ENCODE data around the gene TMEM255B.

The TMEM255B gene

DNA sequence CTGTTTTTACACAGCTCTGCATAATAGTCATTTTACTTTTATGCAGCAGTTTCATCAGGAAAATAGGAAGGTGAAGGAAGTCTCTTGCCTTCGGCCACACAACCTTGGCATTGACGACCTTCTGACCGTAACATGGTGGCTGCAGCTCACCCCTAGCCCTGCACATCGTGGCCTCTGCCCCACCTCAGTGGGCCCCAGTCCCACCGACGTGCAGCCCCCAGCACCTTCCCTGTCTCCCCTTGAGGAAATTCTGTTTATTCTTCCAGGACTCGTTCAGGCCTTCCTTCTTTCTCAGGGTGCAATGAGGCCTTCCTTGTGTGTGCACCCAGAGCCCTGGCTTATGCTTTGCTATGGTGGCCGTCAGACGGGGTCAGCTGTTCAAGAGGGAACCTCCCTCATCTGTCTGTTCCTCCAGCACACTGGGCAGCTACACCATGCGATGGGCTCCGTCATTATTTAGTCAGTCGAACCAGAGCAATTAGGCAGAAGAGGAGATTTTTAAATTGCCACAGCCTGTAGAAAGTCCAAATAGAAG is 33.3 kb downstream of the TMEM255B start:
- Histone ChIP-seq H3K27me3 (replicated peaks; ENCODE audit: insufficient read depth, low read length) (no peaks in the 10 kb centered on the region), H3K4me1 (ENCODE audit: low read length) (no peaks in the 10 kb centered on the region), H3K27ac (ENCODE audit: low read length) (no peak overlapping the region), H3K79me2 (ENCODE audit: low read length) (no peaks in the 10 kb centered on the region), H3K36me3 (replicated peaks; ENCODE audit: insufficient read depth, low read length) (no peaks in the 10 kb centered on the region), H3K9me2 (replicated peaks; ENCODE audit: insufficient read depth, low read length) (no peaks in the 10 kb centered on the region), H2AFZ (ENCODE audit: low read length) (no peak overlapping the region), H3K4me2 (ENCODE audit: low read depth, low read length) (no peak overlapping the region), H3K9me3 (replicated peaks; ENCODE audit: insufficient read depth, low read length) (no peaks in the 10 kb centered on the region), H4K20me1 (ENCODE audit: insufficient read depth, low read length) (no peaks in the 10 kb centered on the region), H3K4me3 (ENCODE audit: low read length) (no peak overlapping the region), H3F3A (ENCODE audit: insufficient read depth, low read length) (no peaks in the 10 kb centered on the region), H3K9ac (ENCODE audit: low read length) (no peak overlapping the region)
- TF ChIP-seq, protein P1, sequence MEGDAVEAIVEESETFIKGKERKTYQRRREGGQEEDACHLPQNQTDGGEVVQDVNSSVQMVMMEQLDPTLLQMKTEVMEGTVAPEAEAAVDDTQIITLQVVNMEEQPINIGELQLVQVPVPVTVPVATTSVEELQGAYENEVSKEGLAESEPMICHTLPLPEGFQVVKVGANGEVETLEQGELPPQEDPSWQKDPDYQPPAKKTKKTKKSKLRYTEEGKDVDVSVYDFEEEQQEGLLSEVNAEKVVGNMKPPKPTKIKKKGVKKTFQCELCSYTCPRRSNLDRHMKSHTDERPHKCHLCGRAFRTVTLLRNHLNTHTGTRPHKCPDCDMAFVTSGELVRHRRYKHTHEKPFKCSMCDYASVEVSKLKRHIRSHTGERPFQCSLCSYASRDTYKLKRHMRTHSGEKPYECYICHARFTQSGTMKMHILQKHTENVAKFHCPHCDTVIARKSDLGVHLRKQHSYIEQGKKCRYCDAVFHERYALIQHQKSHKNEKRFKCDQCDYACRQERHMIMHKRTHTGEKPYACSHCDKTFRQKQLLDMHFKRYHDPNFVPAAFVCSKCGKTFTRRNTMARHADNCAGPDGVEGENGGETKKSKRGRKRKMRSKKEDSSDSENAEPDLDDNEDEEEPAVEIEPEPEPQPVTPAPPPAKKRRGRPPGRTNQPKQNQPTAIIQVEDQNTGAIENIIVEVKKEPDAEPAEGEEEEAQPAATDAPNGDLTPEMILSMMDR (IDR thresholded peaks at IDR 0.05; ENCODE audit: low read length), result no peak
- no peak for TF ChIP-seq EZH2 (optimal IDR thresholded peaks at IDR 0.05; ENCODE audit: low read depth, low read length)
- no peak for TF ChIP-seq EZH2phosphoT487 (IDR thresholded peaks at IDR 0.05; ENCODE audit: low read length)
- no peak for DNase-seq

DNA sequence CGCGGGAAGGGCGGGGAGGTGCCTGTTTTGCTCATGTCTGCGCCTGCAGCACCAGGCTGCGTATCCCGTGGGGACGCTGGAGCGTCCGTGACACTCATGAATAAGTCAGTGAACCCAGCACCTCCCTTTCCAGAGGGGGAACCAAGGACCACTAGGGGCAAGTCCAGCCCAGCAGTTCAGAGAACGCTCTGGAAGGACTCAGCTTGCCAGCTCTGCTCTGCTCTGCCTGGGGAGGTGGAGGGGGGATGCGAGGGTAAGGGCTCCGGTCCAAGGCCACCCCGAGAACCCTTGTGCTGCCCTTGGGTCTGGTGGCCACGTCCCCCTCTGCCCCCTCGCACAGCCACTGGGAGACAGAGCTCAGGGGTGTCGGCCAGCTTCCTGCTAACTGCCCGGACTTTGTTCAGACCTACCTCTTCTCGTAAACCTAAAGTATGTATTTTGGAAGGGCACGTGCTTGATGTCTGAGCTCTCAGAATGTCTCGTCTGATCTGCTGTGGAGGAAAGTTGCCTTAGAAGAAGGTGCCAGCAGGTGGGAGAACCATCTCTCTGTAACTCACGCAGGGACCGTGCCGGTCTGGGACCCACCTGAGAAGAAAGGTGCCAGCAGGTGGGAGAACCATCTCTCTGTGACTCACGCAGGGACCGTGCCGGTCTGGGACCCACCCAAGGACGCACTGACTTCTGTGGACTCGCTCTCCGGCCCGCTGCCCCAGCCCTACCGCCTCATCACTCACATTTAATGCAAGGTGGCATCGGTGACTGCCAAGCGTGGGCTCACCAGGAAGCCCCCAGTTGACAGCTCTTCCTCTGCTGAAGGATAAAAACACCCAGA is 34.1 kb downstream of the TMEM255B start:
- no peak overlapping the region for H2AFZ ChIP-seq (ENCODE audit: low read length)
- H3K79me2 ChIP-seq (ENCODE audit: low read length), result no peaks in the 10 kb centered on the region
- no peaks in the 10 kb centered on the region for H3K9me3 ChIP-seq (replicated peaks; ENCODE audit: insufficient read depth, low read length)
- no peak overlapping the region for H3K27ac ChIP-seq (ENCODE audit: low read length)
- H3K27me3 ChIP-seq (replicated peaks; ENCODE audit: insufficient read depth, low read length), result no peaks in the 10 kb centered on the region
- no peaks in the 10 kb centered on the region for H3K9me2 ChIP-seq (replicated peaks; ENCODE audit: insufficient read depth, low read length)
- no peaks in the 10 kb centered on the region for H3K4me1 ChIP-seq (ENCODE audit: low read length)
- no peaks in the 10 kb centered on the region for H4K20me1 ChIP-seq (ENCODE audit: insufficient read depth, low read length)
- no peak overlapping the region for H3K9ac ChIP-seq (ENCODE audit: low read length)
- DNase-seq, result no peak
- TF ChIP-seq EZH2 (optimal IDR thresholded peaks at IDR 0.05; ENCODE audit: low read depth, low read length), result no peak
- TF ChIP-seq EZH2phosphoT487 (IDR thresholded peaks at IDR 0.05; ENCODE audit: low read length), result no peak
- TF ChIP-seq, protein P1 (IDR thresholded peaks at IDR 0.05; ENCODE audit: low read length), result no peak
- no peak overlapping the region for H3K4me2 ChIP-seq (ENCODE audit: low read depth, low read length)
- H3F3A ChIP-seq (ENCODE audit: insufficient read depth, low read length), result no peaks in the 10 kb centered on the region
- no peak overlapping the region for H3K4me3 ChIP-seq (ENCODE audit: low read length)
- H3K36me3 ChIP-seq (replicated peaks; ENCODE audit: insufficient read depth, low read length), result no peaks in the 10 kb centered on the region

DNA sequence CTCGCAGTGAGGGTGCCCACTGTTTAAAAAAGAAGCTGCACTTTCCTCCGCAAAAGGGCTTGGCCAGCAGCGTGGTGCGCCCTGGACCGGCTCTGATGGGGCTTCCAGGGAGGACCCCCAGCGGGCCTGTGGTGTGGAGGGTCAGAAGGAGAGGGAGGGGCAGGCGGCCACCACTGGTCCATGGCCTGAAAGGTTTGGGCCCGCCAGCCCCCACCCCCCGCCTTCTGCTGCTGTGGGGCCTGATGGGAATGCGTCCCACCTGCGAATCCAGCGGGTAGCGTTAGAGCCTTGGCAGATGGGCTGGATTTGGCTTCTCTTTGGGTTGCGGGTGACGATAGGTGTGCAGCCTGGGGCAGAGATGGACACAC is 34.7 kb downstream of the TMEM255B start:
- no peak overlapping the region for H3K27ac ChIP-seq (ENCODE audit: low read length)

More for the DNA sequence above, 34.7 kb downstream of the TMEM255B start:
- no peaks in the 10 kb centered on the region for H3K36me3 ChIP-seq (replicated peaks; ENCODE audit: insufficient read depth, low read length)
- no peak for DNase-seq
- H3K9me2 ChIP-seq (replicated peaks; ENCODE audit: insufficient read depth, low read length), result no peaks in the 10 kb centered on the region
- H3K9me3 ChIP-seq (replicated peaks; ENCODE audit: insufficient read depth, low read length), result no peaks in the 10 kb centered on the region
- H3K4me2 ChIP-seq (ENCODE audit: low read depth, low read length), result no peak overlapping the region
- no peaks in the 10 kb centered on the region for H3F3A ChIP-seq (ENCODE audit: insufficient read depth, low read length)
- no peak for TF ChIP-seq EZH2phosphoT487 (IDR thresholded peaks at IDR 0.05; ENCODE audit: low read length)
- TF ChIP-seq, protein P1 (IDR thresholded peaks at IDR 0.05; ENCODE audit: low read length), result no peak
- no peak for TF ChIP-seq EZH2 (optimal IDR thresholded peaks at IDR 0.05; ENCODE audit: low read depth, low read length)
- no peaks in the 10 kb centered on the region for H3K27me3 ChIP-seq (replicated peaks; ENCODE audit: insufficient read depth, low read length)
- no peaks in the 10 kb centered on the region for H3K79me2 ChIP-seq (ENCODE audit: low read length)
- H3K4me3 ChIP-seq (ENCODE audit: low read length), result no peak overlapping the region
- no peaks in the 10 kb centered on the region for H3K4me1 ChIP-seq (ENCODE audit: low read length)
- H4K20me1 ChIP-seq (ENCODE audit: insufficient read depth, low read length), result no peaks in the 10 kb centered on the region
- no peak overlapping the region for H3K9ac ChIP-seq (ENCODE audit: low read length)
- H2AFZ ChIP-seq (ENCODE audit: low read length), result no peak overlapping the region
